Endothelial cell of umbilical vein (primary cell): ENCODE data around the gene PSMC4. TPM values are rescaled to one million over a fixed set of nuclear protein-coding genes. Genes with fewer than 3 reads are reported as not detected.

Source experiments
- BruUV-seq: library from RNA; stranded (reverse); fragments of 400-500 nt; replicated peaks from 2 replicates; lab custom pipeline; 2021; lab: Mats Ljungman, UMichigan
- CTCF ChIA-PET: fragments of 300-600, 350-600 bp; sonication (Branson Sonifier 250); formaldehyde crosslinking; loops from one replicate; lab custom pipeline; 2021; ENCODE audit warnings: antibody characterized with exemption, inconsistent platforms; lab: Charles Lee
- POLR2A ChIA-PET: fragments of 300-600, 350-600 bp; sonication (Branson Sonifier 250); formaldehyde crosslinking; loops from one replicate; lab custom pipeline; 2021; ENCODE audit warnings: antibody characterized with exemption, inconsistent platforms; lab: Charles Lee
- DNase-seq: peaks from one replicate; pipeline ENCODE4 v3.0.0-alpha.2; 2011; ENCODE audit warnings: low read depth, low spot score
- FAIRE-seq: peaks from 2 replicates; lab custom pipeline; 2011; peaks lifted over from hg19 to GRCh38; lab: Jason Lieb, UNC
- H2AFZ ChIP-seq: 2 replicates; pipeline ENCODE4 v1.6.0; 2012; ENCODE audit warnings: low read depth, low read length, control low read depth, inconsistent platforms
- H3K27ac ChIP-seq: 2 replicates; pipeline ENCODE4 v1.5.1; 2011; ENCODE audit warnings: low read depth, mild to moderate bottlenecking, control low read depth, low read length, moderate library complexity; ENCODE audit not compliant: insufficient read depth
- H3K27me3 ChIP-seq, 2 experiments: 2 replicates each; pipeline versions ENCODE4 v1.6.0 to v1.6.1; 2011; ENCODE audit warnings: low read length in 2 of 2, mixed read lengths in 1 of 2; ENCODE audit not compliant: control insufficient read depth in 2 of 2, insufficient read depth in 2 of 2
- H3K36me3 ChIP-seq, 2 experiments: 2 replicates in 1 of 2; 3 replicates in 1 of 2; pipeline ENCODE4 v1.5.1; 2011; ENCODE audit warnings: low read length in 2 of 2, mild to moderate bottlenecking in 1 of 2, moderate library complexity in 1 of 2; ENCODE audit not compliant: control insufficient read depth in 2 of 2, insufficient read depth in 2 of 2; ENCODE audit errors: extremely low read depth in 1 of 2
- H3K4me1 ChIP-seq: 3 replicates; pipeline ENCODE4 v1.5.1; 2011; ENCODE audit warnings: mild to moderate bottlenecking, low read length; ENCODE audit not compliant: control insufficient read depth, insufficient read depth; ENCODE audit errors: extremely low read depth
- H3K4me2 ChIP-seq: 2 replicates; pipeline ENCODE4 v1.6.1; 2011; ENCODE audit warnings: low read length, control low read depth, mixed read lengths; ENCODE audit not compliant: insufficient read depth
- H3K4me3 ChIP-seq, 3 experiments: fragments of 200-600 bp in 1 of 3; sonication (generic), shearing (Covaris generic) in 1 of 3; replicated peaks in 1 of 3; 2 replicates each; pipeline ENCODE4 v1.5.1; 2011 to 2016; ENCODE audit warnings: control low read depth in 3 of 3, low read length in 3 of 3, mild to moderate bottlenecking in 2 of 3, inconsistent platforms in 1 of 3, low read depth in 1 of 3, moderate library complexity in 1 of 3; ENCODE audit not compliant: insufficient read depth in 1 of 3
- H3K79me2 ChIP-seq: 2 replicates; pipeline ENCODE4 v1.6.0; 2012; ENCODE audit warnings: low read length, inconsistent platforms; ENCODE audit not compliant: control insufficient read depth, insufficient read depth
- H3K9ac ChIP-seq: replicated peaks from 2 replicates; pipeline ENCODE3; 2011; ENCODE audit warnings: low read length, control low read depth; ENCODE audit not compliant: insufficient read depth; ENCODE audit errors: extremely low read depth
- H3K9me1 ChIP-seq: replicated peaks from 3 replicates; pipeline ENCODE4 v1.6.0; 2011; ENCODE audit warnings: mild to moderate bottlenecking, low read length; ENCODE audit not compliant: control insufficient read depth, insufficient read depth; ENCODE audit errors: extremely low read depth
- H3K9me3 ChIP-seq: replicated peaks from 2 replicates; pipeline ENCODE4 v1.5.1; 2012; ENCODE audit warnings: low read length, inconsistent platforms; ENCODE audit not compliant: control insufficient read depth, insufficient read depth
- H4K20me1 ChIP-seq: replicated peaks from 2 replicates; pipeline ENCODE3; 2011; ENCODE audit warnings: mild to moderate bottlenecking, low read length; ENCODE audit not compliant: control insufficient read depth, insufficient read depth; ENCODE audit errors: extremely low read depth
- CTCF ChIP-seq, 2 donors: IDR thresholded peaks; 1 replicate in 1 of 2; 2 replicates in 1 of 2; pipeline ENCODE4 v1.5.1; 2011; ENCODE audit warnings: low read length in 2 of 2, mild to moderate bottlenecking in 2 of 2, moderate library complexity in 2 of 2, control low read depth in 1 of 2, inconsistent platforms in 1 of 2, low read depth in 1 of 2; ENCODE audit not compliant: insufficient read depth in 1 of 2; ENCODE audit errors: extremely low read depth in 1 of 2
- EZH2 ChIP-seq: IDR thresholded peaks from 2 replicates; pipeline ENCODE4 v1.6.1; 2012; ENCODE audit warnings: borderline replicate concordance, low read depth, mild to moderate bottlenecking, moderate library complexity, low read length, inconsistent platforms; ENCODE audit not compliant: severe bottlenecking
- FOS ChIP-seq: IDR thresholded peaks from 2 replicates; pipeline ENCODE4 v1.6.1; 2011; ENCODE audit warnings: mild to moderate bottlenecking, low read length, moderate library complexity, borderline replicate concordance; ENCODE audit not compliant: insufficient read depth
- GATA2 ChIP-seq: IDR thresholded peaks from 2 replicates; pipeline ENCODE4 v1.7.0; 2011; ENCODE audit warnings: low read depth, mild to moderate bottlenecking, moderate library complexity, mixed read lengths, low read length; ENCODE audit not compliant: insufficient read length, insufficient read depth
- JUN ChIP-seq: IDR thresholded peaks from 2 replicates; pipeline ENCODE4 v1.6.1; 2011; ENCODE audit warnings: borderline replicate concordance, low read depth; ENCODE audit not compliant: insufficient read length, insufficient read depth
- MAX ChIP-seq: IDR thresholded peaks from 2 replicates; pipeline ENCODE4 v1.6.1; 2011; ENCODE audit not compliant: insufficient read depth, insufficient read length
- MYC ChIP-seq: IDR thresholded peaks from one replicate; pipeline ENCODE4 v1.6.1; 2011; ENCODE audit warnings: mild to moderate bottlenecking, low read depth, low read length
- POLR2A ChIP-seq: IDR thresholded peaks from 2 replicates; pipeline ENCODE4 v1.6.1; 2012; ENCODE audit warnings: low read depth, mild to moderate bottlenecking, control low read depth, low read length
- POLR2AphosphoS5 ChIP-seq: IDR thresholded peaks from 2 replicates; pipeline ENCODE4 v1.6.1; 2012; ENCODE audit warnings: low read depth, mild to moderate bottlenecking, control low read depth, low read length, moderate library complexity; ENCODE audit not compliant: insufficient read depth
- dilution Hi-C: fragments of 300-500 bp; cut with MboI; formaldehyde crosslinking; loops from one replicate; pipeline ENCODE4 v1.15.0; 2019; ENCODE audit warnings: low sequenced_read_pairs; ENCODE audit not compliant: extremely low pct_ligation_motif_present
- intact Hi-C: fragments of 100-400 bp; cut with micrococcal nuclease; formaldehyde crosslinking; loops from one replicate; pipeline ENCODE4 v1.10.0; 2022
- polyA plus RNA-seq, 4 experiments: library from polyadenylated mRNA; depleted of rRNA in 3 of 4; stranded (reverse) in 3 of 4; unstranded in 1 of 4; fragments of >200 nt; gene quantifications; 2 replicates each; pipeline versions ENCODE4 v1.2.1 to v1.2.3, GENCODE V29; 2011 to 2012; ENCODE audit warnings: missing spikeins in 1 of 4
- total RNA-seq: library from RNA; stranded (reverse); gene quantifications from 2 replicates; pipeline ENCODE4 v1.2.3, GENCODE V29; 2021

The PSMC4 gene
- total and polyA plus RNA-seq, 2 donors (not counting 3 experiments of a cell fraction or from before 2014, with no cell fraction given) = 110 to 114 TPM

GRCh38 chr19:39935364-39935661, 35.7 kb upstream of the PSMC4 start:
- Histone ChIP-seq H3K4me3 (no peak overlapping the region), H4K20me1 (no peaks in the 10 kb centered on the region), H3K9me1 (no peaks in the 10 kb centered on the region), H3K36me3 (no peaks in the 10 kb centered on the region), H3K9ac (no peak overlapping the region), H3K9me3 (no peaks in the 10 kb centered on the region), H3K27me3 (peaks cover 0 to 5% of the 10 kb centered on the region in 2 experiments), H2AFZ (no peak overlapping the region), H3K79me2 (no peaks in the 10 kb centered on the region), H3K4me1 (no peaks in the 10 kb centered on the region), H3K4me2 (no peak overlapping the region), H3K27ac (no peak overlapping the region)
- no TSS peak for BruUV-seq
- DNase-seq (no peak), FAIRE-seq (no peak)
- no peak for TF ChIP-seq POLR2AphosphoS5
- no peak for TF ChIP-seq CTCF (IDR thresholded peaks at IDR 0.05; ENCODE audit: extremely low read depth in 1 of 2, insufficient read depth in 1 of 2, low read depth in 1 of 2, low read length in 2 of 2)
- no peak for TF ChIP-seq MAX
- TF ChIP-seq EZH2 = no peak
- TF ChIP-seq GATA2 = no peak
- no peak for TF ChIP-seq POLR2A
- TF ChIP-seq MYC = no peak
- TF ChIP-seq FOS = no peak
- no peak for TF ChIP-seq JUN
- intact Hi-C loops = no loop called here
- POLR2A ChIA-PET = no interaction called here
- CTCF ChIA-PET = no interaction called here
- dilution Hi-C loops = no loop called here
